GM19035 (cell line): ENCODE results near the gene JAML.

Experiments
- ATAC-seq: cut with Tn5 transposase; IDR thresholded peaks from one replicate; pipeline ENCODE4 v1.9.1; 2021; ENCODE audit not compliant: unreplicated experiment

The JAML gene

GRCh38 chr11:118240999-118241763 lies 16.4 kb upstream of the JAML start:
- peak; percentile 90 for ATAC-seq

- ATAC-seq: no peak
Observed at GRCh38 chr11:118239509-118240205, 14.8 kb upstream of the JAML start.

- no peak for ATAC-seq
Observed at GRCh38 chr11:118238929-118239328, 14.1 kb upstream of the JAML start.

DNA sequence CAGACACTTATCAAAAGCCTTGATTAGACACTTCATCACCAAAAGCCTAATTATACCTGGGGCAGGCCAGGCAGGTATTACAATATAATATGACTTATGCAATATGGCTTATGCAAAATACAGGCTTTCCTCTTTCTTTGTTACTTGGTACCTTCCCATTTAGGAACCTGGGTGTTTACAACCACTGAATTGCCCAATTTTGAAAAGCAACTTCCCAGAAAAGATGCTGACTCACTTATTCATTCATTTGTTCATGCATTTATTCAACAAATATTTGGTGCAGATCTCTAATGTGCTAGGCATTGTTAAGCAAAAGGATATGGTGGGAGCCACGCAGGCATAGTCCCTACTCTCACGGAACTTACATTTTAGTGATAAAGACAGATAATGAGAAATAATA lies 13.6 kb upstream of the JAML start:
- no peak for ATAC-seq

- no peak for ATAC-seq
Observed at GRCh38 chr11:118236170-118236569, 11.4 kb upstream of the JAML start.

GRCh38 chr11:118234833-118235232 lies 10.0 kb upstream of the JAML start:
- no peak for ATAC-seq

GRCh38 chr11:118233850-118234249 lies 9.0 kb upstream of the JAML start:
- no peak for ATAC-seq

DNA sequence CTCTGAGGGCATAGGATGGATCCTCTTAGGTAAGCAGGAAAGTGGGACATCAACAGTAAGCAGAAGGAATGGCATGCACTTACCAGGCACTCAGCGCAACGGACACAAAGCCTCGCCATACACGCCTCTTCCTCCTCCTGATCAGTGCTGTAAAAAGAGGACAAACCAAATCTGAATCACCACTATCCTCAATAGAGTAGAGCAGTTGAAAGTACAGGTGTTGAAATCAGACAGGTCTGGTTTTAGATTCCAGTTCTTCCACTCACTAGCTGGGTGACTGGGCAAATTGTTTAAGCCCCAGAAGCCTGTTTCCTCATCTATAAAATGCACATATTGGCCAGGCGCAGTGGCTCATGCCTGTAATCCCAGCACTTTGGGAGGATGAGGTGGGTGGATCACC lies 8.6 kb upstream of the JAML start:
- no peak for ATAC-seq

DNA sequence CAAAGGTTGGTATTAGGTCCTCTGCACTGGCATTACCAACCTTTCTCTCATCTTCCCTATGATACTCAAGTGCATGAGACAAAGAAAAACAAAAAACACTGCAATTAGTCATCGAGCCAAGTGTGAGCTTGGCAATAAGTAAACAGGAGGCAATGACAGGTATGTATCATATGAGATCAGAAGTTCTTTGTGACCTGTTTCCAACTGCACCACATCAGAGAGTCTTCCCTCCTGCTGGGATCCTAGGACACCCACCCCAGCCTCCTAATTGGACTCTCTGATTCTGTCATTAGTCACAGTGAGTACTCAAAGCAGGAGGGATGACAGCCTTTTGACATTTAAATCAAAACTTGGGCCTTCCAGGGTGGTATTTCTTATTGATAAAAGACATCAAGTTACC lies 7.8 kb upstream of the JAML start:
- ATAC-seq: no peak

- ATAC-seq: no peak
Observed at GRCh38 chr11:118231461-118231860, 6.7 kb upstream of the JAML start.

- no peak for ATAC-seq
Observed at GRCh38 chr11:118230088-118230487, 5.3 kb upstream of the JAML start.

- ATAC-seq: no peak
Observed at GRCh38 chr11:118229274-118229847, 4.5 kb upstream of the JAML start.

- peak; percentile 59 for ATAC-seq
Observed at GRCh38 chr11:118227865-118228785, 3.3 kb upstream of the JAML start.

DNA sequence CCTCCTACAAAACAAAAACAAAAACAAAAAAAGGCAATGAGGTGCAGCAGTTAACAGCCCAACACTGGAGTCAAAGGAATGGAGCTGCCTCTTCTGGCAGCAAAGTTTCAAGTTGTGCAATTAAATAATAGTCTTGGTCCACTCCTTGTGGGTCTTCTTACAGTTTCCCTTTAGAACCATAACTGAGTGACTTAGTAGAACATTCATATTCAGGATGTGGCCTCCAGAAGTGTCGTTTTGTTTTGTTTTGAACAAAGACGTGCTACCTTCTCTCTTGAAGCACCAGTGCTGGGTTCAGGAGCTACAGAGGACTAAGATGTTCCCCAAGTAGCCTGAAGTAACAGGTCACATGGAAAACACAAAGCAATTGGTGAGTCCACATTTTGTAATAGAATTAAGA lies 2.0 kb upstream of the JAML start:
- no peak for ATAC-seq

DNA sequence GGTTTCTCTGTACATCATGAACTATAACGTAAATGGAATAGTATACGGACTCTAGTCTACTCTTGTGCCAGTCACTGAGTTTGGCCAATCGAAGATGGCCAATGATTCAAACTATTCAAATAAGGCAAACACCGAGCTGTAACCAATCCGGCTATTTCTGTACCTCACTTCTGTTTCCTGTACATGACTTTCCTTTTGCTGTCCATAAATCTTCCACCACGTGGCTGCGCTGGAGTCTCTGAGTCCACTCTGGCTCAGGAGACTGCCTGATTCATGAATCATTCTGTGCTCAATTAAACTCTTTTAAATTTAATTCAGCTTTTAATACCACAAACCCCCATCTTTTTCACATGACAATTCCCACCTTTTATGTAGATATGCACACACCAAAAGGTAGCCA lies 1.5 kb upstream of the JAML start:
- no peak for ATAC-seq

- no peak for ATAC-seq
Observed at GRCh38 chr11:118223992-118224391, 819 bp downstream of the JAML start.

DNA sequence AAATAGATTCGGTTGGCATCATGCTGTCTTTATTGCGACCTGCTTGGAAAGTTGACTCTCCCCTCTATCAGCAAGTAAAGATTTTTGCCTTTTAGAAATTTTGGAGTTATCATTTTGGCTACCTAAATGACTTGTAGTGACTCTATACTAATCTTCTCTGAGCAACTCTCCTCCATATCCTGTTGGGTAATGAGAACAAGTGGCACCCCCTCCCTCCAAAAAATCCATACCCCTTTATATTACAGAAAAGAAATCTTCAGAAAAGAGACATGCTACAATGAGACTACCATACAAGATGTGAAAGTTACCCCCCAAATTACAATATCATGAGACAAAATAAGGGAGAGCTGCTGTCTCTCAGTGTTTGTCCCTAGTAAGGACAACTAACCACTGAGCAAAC lies 1.2 kb downstream of the JAML start:
- ATAC-seq: no peak

GRCh38 chr11:118222437-118222836 lies 2.4 kb downstream of the JAML start:
- ATAC-seq: no peak

DNA sequence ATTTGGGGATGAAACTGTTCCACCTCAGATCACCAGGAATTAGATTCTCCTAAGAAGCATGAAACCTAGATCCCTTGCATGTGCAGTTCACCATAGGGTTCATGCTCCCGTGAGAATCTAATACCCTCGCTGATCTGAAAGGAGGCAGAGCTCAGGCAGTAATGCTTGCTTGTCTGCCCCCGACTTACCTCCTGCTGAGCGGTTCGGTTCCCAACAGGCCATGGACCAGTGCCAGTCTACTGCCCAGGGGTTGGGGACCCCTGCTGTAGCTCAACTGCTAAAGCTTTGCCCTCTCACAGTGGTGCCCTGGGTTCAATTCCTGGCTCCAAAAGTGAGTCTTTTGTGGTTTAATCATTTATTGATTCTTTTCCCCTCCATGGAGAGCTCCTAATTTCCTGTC lies 3.4 kb downstream of the JAML start:
- no peak for ATAC-seq

DNA sequence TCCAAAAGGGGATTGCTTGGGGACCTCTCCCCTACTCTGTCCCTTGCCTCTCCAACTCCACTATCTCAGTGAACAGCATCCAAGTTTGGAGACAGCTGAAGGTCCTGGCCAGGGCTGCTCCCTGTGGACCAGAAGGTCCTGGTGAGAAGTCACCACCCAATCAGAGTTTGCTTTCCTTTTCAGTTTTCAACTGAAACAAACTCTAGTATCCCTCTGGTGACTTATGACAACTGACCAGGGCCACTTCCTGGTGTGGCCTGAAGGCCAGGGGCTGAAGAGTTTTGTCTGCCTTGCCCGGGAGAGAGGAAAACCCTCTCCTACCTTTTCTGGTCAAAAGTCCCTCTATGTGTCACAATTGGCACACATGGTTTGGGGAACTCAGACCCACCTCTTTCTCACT lies 5.1 kb downstream of the JAML start:
- ATAC-seq: no peak

GRCh38 chr11:118219244-118219643 lies 5.6 kb downstream of the JAML start:
- ATAC-seq: no peak
